Cardiac septum (tissue), 1 donor: Measurements from ENCODE around the gene ARHGAP25. TPM values are rescaled to one million over a fixed set of nuclear protein-coding genes. Genes with fewer than 3 reads are reported as not detected.

ENCODE experiments used
- DNase-seq: peaks from one replicate; pipeline ENCODE4 v3.0.0-alpha.2; 2020; ENCODE audit warnings: low spot score
- intact Hi-C: fragments of 100-400 bp; cut with DNase I; formaldehyde crosslinking; loops from one replicate; pipeline ENCODE4 v1.14.0; 2022
- total RNA-seq: library from RNA; stranded (reverse); fragmentation: NEBNext Ultra II Directional; extraction: Animal tissue kit (Norgen Biotek cat#: 25700); gene quantifications from one replicate; pipeline ENCODE4 v1.2.1, GENCODE V29; 2021
- donor health status: DM: no; HTN: no; CAD: no.

ARHGAP25 gene
- total RNA-seq, 1 donor from 2014 or later: 5.2 TPM

DNA sequence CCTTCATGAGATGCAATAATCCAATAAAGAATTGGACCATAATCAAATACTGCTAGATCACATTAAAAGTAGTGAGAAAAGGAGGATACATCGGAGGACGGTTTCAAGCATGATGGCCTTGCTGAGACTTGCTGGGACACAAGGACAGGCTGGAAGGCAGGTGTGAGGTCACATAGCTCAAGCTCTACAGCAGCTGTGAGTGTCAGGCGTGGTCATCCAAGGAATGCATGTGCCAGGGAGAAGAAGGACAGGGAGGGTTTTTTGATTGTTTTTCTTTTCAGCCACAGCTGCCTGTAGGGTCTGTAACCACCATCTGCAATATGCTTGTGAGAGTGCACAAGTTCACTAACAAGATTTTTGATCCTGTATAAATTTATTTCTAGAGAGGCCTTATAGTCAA lies 79.0 kb downstream of the ARHGAP25 start:
- intact Hi-C loops: no loop called here
- no peak for DNase-seq

DNA sequence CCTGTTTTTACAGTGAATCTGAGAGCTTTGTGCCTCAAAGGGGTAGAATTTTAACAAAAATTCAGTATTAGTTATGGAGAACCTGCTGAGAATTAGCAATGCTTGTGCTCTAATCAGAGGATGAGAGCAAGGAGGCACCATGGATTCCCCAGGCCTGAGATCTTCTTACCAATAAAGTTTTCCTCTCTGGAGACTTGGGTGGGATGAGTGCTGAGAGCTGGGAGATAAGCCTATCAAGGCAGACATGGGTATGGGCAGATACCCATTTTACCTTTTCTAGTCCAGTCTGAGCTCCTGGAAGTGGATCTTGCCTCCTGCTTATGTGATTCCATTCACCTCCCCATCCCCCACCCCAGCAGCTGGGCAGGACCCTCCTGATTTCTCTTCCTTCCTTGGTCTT lies 82.7 kb downstream of the ARHGAP25 start:
- no peak for DNase-seq
- intact Hi-C loops: no loop called here

DNA sequence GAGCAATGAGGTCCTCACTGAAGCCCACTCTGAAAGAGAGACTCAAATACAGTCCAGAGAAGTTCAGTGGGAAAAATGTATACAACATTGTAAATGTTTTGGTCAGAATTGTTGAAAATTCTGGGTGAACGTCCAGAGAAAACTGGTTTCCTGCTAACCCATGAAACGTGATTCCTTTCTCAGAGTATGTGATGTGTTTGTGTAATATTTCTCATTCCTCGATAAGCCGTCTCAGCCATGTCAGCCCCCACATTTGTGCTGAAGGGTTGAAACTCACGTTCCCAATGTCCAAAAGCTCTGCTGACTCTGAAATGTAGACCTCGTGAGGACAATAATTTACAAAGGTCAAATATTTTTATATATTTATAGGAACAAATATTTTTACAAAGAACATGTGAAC lies 84.9 kb downstream of the ARHGAP25 start:
- intact Hi-C loops: no loop called here
- no peak for DNase-seq

DNA sequence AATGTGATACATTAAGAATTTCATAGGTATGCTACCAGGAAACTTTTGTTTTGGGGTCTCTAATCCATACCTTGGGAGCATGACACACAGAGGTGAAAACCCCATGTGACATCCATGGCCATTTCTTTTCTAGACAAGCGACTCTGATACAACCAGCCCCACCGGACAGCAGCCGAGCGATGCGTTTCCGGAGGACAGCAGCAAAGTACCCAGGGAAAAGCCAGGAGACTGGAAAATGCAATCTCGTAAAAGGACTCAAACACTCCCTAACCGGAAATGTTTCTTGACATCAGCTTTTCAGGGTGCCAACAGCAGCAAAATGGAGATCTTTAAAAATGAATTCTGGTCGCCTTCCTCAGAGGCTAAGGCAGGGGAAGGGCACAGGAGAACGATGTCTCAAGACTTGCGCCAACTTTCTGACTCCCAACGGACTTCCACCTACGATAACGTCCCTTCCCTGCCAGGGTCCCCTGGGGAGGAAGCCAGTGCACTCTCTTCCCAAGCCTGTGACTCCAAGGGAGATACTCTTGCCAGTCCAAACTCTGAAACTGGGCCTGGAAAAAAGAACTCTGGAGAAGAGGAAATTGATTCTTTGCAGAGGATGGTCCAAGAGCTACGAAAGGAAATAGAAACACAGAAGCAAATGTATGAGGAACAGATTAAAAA lies 87.7 kb downstream of the ARHGAP25 start:
- intact Hi-C loops: no loop called here
- no peak for DNase-seq

DNA sequence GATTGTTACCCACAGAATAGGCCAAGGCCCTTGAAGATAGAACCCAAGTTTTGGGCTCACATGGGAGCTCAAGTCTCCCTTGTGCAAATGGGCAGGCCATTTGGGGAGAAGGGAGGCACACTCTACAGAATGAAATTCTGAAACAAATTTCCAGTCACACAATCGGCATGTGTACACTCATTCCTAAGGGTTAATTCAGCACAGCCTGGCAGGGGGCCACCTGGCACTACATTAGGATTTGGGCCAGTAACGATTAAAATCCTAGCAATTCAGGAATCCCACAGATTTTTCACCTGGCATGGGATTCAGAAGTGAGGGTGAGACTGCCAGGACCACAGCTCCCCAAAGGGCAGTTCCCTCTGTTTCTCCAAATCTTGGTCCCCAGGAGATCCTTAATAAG lies 90.2 kb downstream of the ARHGAP25 start:
- intact Hi-C loops: no loop called here
- DNase-seq: no peak

DNA sequence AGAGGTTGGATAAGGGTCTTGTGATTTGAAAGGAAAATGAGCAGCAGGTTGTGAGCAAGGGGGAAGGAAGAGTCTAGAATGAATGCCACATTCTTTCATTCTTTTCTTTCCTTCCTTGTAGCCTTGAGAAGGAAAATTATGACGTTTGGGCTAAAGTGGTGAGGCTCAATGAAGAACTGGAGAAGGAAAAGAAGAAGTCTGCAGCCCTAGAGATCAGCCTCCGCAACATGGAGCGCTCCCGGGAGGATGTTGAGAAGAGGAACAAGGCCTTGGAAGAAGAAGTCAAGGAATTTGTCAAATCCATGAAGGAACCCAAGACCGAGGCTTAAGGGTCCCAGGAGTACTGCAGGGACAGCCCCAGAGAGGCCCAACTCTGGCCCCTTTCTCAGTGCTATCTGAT lies 91.3 kb downstream of the ARHGAP25 start:
- intact Hi-C loops: no loop called here
- DNase-seq: no peak

DNA sequence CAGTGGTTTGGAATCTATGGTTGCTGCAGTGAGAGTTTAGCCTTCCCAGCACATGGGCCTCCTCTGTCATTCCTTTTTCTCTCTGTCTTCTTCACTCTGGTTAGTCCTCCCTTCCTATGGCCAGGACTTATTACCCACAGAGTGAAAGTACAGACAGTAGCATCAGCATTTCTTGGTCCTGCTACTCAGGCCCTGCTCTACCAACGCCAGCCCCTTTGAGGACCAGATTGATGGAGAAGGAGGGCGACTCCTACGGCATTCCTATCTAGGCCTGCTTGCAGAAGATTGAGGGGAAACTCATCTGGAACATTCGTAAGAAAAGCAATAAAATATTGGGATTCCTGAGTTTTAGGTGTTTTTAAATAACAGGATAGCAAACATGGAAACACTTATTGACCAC lies 93.1 kb downstream of the ARHGAP25 start:
- intact Hi-C loops: loop anchor here (2.0 kb wide), 1 partner anchor 53 kb away; no protein-coding TSS in a partner anchor
- DNase-seq: no peak

DNA sequence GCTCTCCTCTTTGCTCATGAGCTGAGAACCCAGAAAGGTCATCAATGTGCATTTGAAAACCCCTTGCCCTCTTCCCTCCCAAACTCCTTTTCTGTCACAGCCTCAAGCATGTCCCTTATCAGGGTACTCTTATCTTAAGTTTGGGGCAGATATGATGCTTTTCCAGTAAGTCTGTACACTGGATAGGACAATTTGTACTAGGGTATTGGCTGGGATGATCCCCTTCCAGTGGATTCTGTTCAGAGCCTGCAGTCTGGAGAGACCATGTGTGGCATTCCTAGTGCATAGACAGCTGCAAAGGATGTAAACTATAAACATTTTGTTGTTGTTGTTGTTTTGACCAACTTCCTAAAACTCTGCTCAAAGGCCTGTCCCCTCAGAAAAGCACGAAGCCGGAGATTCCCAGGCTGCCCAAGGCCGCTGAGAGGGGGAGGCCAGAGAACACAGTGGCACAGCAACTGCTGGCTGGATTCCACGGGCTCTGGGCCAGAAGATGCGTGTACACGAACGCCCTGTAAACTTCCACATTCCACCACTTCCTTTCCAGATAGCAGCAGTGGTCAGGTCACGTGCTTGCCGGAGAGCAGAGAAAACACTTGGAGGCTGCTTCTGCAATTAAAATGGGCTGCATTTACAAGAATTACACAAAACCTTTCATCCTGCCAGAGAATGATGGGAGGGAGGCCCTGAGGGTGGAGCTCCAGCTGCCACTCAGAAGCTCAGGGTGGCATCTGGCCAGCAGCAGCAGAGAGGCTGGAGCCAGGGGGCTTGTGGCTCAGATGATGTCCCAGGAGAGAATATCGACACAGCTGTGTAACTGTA lies 94.5 kb downstream of the ARHGAP25 start:
- peak; percentile 97 for DNase-seq
- intact Hi-C loops: loop anchor here (2.0 kb wide), 1 partner anchor 54 kb away; no protein-coding TSS in a partner anchor

DNA sequence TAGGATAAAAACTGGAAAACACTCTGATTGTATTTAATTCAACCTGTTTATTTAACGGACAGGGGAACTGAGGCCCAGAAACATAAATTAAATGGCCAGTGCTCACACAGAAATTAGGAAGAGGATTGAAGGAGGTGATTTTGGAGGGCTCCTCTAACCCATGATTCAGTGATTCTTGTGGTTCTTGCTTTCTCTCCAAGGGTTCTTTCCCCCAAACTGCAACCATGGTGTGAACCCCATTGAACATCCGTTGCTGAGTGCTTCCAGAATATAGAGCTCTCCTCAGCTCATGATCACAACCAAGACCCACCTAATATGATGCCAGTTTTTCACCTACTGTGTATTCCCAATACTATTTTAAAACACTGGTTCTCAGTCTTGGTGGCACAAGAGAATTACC lies 95.1 kb downstream of the ARHGAP25 start:
- DNase-seq: no peak
- intact Hi-C loops: loop anchor here (2.0 to 10.0 kb wide), 2 partner anchors 55 to 365 kb away; partner anchors contain the start of genes APLF and FBXO48

DNA sequence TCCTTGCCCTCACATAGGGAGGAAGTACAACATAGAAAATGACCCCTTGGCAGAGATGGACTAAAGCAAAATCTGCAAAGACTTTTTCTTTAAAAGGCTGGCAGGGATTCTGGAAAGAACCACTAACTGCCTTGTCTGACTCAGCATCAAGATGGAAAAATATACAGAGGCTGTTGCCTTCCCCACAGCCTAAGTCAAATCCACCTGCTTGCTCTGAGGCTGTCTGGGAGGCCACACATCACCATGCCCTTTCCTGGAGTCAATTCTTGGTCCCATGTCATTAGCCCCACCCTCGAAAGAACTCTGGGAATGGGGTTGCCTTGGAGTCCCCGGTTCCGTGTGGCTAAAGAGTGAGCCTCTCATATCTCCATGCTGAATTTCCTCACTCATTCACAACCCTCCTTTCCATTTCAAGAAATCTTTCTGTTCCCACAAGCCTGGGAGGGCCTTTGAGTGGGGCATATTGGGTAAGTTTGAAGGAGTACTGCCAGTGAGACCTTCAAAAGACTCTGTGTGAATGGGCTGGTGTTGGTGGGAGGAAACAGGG lies 97.1 kb downstream of the ARHGAP25 start:
- intact Hi-C loops: loop anchor here (2.0 to 10.0 kb wide), 2 partner anchors 77 to 367 kb away; partner anchors contain the start of genes APLF and FBXO48
- DNase-seq: no peak

DNA sequence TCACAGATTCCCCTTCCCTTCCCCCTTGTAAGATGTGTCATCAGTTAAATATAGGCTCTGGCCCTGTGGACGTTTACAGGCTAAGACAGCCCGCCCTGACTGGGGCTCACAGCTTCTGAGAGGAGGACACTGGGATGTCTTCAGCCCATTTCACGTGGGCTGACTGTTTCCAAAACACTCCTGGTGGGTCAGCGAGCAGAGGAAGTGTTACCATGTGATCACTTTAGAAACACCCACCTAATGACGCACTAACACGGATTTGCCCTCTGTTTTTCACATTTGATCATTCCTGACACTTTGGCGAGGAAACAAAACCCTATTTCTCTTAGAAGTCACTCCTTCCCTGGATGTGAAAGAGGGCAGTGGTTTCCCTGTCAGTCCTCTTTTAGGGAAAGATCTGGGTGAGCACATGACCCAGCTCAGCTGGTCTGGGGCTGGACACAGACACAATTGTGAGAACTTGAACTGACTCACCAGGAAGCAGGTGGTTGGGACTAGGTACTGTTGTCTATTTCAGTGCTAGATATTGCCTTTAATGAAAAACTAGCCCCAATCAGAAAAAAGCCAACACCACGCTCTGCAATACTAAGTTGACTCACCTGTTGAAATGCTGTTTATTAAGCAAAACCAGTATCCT lies 97.7 kb downstream of the ARHGAP25 start:
- peak; percentile 84 for DNase-seq
- intact Hi-C loops: loop anchor here (2.0 to 10.0 kb wide), 2 partner anchors 76 to 368 kb away; partner anchors contain the start of genes APLF and FBXO48

DNA sequence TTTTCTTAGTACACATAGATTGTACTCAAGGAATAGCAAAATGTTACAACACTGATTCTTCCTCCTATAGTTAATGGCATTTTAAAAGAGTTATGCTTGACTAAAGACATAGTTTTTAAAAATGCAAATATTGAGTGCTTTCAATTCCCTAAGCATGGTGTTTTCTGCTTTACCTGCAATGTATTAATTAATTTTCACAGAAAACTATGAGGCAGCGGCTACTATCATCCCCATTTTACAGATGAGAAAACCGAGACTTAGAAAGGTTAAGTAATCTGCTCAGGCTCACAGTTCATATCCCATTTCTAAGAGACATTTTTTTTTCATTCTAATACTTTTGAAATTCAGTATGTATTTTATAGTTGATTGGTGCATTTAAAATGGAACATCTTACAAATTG lies 98.6 kb downstream of the ARHGAP25 start:
- DNase-seq: no peak
- intact Hi-C loops: loop anchor here (2.0 to 10.0 kb wide), 2 partner anchors 76 to 368 kb away; partner anchors contain the start of genes APLF and FBXO48

DNA sequence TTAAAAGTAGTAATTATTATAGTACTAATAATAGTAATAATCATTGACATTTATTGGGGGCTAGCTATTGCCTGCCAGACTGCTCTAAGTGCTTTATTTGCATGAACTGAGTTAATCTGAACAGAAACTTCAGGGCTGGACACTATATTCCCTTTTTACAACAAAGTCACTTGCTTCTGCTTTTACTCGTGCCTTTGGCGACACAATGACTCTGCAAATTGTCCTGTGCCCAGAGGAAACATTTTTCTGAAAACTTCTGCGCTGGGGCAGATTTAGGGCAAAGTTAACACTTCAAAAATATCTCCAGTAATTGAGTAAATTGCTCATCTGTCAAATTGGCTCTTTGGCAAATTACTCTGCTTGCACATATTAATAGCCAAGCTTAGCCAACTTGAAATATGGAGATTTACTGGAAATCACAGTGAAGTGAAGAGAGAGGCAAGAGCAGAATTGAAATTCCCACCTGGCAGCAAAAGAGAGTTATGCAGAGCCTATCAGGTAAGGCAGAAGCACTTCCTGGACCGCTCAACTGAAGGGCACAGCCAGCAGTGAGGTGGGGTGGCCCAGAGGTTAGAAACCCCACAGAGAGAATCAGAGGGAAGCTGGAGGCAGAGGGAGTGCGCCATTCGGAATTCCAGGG lies 100.2 kb downstream of the ARHGAP25 start:
- DNase-seq: no peak
- intact Hi-C loops: loop anchor here (10.0 kb wide), 1 partner anchor 370 kb away; the partner anchor contains the start of genes APLF and FBXO48

DNA sequence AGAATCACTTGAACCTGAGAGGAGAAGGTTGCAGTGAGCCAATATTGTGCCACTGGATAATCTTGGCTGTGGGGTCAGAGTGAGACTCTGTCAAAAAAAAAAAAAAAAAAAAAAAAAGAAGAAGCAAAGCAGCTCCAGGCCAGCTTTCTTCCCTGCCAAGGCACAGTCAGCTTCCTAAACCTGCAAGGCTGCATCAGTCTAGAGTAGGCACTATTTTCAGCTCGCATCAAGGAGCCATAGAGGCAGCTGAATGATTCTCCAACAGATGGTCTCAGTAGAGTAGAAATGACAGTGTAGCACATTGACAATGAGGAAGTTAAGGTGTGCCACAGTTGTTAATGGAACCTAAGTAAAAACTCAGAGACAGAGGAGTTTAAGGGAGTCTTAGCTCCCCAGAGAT lies 101.0 kb downstream of the ARHGAP25 start:
- no peak for DNase-seq
- intact Hi-C loops: loop anchor here (2.0 to 10.0 kb wide), 2 partner anchors 83 to 371 kb away; partner anchors contain the start of genes APLF and FBXO48

DNA sequence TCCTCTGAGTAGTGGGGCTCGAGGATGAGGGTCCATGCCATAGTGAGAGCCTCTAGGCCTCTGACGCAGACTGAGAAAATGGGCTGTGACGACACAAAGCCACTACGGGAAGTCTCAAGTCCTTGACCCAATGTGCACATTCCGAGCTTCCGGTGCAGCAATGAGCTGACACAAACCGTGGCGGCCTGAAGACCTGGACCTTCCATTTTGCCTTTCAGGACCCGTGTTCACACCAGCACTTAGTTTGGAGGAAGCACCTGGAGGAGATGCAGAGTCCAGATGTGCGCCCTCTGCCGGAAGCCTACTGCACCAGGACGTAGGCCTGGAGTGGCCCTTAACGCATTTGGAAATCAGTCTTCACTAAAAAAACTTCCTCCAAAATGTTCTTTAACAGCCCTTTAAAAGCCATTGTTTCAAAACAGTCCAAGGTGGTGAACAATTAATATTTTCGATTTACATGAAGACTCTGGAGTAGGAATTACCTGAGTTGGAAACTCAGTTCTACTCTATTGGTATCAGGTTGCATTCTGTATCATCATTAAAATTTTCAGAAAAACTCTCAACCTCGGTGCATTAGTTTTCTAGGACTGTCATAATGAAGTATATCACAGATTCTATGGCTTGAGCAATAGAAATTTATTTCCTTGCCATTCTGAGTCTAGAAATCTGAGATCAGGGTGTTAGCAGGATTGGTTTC lies 102.7 kb downstream of the ARHGAP25 start:
- intact Hi-C loops: loop anchor here (2.0 to 10.0 kb wide), 2 partner anchors 85 to 373 kb away; partner anchors contain the start of genes APLF and FBXO48
- DNase-seq: peak; percentile 87

DNA sequence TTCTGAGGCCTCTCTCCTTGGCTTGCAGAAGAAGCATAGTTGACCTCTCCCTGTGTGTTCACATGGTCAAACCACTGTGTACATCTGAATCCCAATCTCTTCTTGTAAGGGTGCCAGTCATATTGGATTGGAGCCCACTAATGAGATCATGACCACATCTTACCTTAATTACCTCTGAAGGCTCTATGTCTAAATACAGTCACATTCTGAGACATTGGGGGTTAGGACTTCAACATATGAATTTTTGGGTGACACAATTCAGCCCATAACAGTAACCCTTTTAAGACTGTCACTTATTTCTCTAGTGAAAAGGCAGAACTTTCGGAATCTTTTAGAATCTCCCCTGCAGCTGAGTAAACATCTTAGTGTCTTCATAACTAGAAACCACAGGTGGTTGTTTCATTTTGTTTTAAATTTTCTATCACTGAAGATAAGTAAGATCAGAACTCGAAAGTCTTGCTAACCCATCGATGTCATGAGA lies 103.3 kb downstream of the ARHGAP25 start:
- intact Hi-C loops: loop anchor here (2.0 to 10.0 kb wide), 2 partner anchors 85 to 373 kb away; partner anchors contain the start of genes APLF and FBXO48
- no peak for DNase-seq

DNA sequence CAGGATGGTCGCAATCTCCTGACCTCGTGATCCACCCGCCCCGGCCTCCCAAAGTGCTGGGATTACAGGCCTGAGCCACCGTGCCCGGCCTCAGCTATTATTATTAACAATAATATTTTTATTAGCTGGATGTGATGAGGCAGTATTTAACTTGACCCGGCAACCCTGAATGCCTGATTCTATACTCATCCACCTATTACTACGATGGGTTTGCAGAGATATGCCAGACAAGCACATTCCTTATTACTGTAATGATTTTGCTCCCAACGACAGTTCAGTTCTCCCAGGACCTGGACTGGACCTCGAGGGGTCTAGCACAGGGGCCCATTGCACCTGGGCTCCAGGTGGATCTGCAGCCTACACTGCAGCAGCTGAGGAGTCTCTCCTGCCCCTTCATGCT lies 104.0 kb downstream of the ARHGAP25 start:
- no peak for DNase-seq
- intact Hi-C loops: loop anchor here (10.0 kb wide), 1 partner anchor 374 kb away; the partner anchor contains the start of genes APLF and FBXO48

DNA sequence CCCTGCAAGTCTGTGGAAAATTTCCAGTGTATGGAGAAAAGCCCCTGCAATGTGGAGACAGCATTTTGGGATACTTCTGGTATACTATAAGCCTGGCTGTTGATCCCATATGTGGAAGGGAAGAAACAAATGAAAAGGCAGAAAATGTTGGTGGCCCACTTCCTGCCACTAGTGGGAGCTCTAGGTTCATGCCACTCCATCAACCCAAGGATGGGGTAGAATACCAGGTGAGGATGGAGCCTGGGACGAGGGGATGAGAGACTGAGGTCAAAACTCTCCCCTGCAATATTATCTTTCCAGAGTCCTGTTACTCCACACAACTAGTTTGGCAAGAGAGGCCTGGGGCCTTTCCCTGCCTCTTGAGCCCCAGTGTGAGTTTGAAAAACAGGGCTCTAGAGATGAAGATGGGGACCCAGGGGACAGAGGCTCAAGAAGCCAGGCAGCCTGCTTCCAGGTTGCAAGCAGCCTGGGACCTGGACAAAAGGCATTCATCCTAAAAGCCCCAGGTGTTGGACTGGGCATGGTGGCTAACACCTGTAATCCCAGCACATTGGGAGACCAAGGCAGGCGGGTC lies 104.7 kb downstream of the ARHGAP25 start:
- no peak for DNase-seq
- intact Hi-C loops: loop anchor here (10.0 kb wide), 1 partner anchor 375 kb away; the partner anchor contains the start of genes APLF and FBXO48
